ENCODE data around the gene CENPP.

CENPP gene

DNA sequence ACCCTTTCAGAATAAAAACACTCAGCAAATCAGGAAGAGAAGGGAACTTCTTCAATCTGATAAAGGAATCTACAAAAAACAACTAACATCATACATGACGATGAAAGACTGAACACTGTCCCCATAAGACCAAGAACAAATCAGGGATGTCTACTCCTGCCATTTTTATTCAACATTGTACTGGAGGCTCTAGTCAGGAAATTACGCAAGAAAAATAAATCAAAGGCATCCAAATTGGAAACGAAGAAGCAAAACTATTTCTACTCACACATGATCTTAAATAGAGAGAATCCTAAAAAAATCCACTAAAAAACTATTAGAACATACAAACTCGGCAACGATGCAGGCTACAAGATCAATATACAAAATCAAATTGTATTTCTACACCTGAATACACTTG, 301.9 kb downstream of the CENPP start:
- H3K4me1 Mint-ChIP-seq = peaks cover 12% of the 10 kb centered on the region
- H3K4me3 Mint-ChIP-seq = no peak overlapping the region
- peaks cover 3% of the 10 kb centered on the region for H3K9me3 Mint-ChIP-seq
- no peak for ATAC-seq
- H3K27ac Mint-ChIP-seq = no peak overlapping the region
- H3K36me3 Mint-ChIP-seq = peaks cover 69% of the 10 kb centered on the region
- no peaks in the 10 kb centered on the region for H3K27me3 Mint-ChIP-seq

DNA sequence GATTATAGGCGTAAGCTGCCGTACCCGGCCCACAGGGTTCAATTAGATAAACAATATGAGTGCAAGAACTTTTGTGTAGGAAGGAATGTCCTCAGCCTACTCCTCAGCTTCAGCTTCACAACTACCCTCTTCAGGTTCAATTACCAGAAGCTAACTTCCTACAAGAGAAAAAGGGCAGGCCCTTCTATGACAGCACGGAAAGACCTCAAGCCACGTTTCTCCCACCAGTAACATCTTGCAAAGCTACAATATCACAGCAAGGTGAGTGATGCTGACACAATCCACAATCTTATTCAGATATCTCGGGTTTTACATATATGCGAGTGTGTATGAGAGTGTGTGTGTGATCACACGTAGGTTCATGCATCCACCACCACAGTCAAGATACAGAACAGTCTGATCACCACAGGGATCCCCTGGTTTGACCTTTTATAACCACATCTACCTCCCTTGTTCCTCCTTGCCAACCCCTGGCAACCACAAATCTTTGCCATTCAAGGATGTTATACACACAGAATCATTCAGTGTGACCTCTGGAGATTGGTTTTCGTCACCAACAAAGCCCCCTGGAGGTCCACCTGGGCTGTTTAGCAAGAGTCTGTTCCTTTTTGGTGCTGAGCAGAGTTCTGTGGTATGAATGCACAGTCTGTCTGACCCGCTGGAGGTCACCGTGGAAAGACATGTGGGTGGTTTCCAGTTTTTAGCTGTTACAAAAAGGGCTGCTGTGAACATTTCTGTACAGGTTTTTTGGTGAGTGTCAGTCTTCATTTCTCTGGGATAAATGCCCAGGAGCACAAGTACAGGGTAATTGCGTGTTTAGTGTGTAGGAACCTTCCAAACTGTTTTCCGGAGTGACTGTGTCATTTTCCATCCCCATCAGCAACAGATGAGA, 305.9 kb downstream of the CENPP start:
- H3K9me3 Mint-ChIP-seq = peaks cover 3% of the 10 kb centered on the region
- ATAC-seq = peak; percentile 96
- peak overlapping the region; percentile 4 for H3K4me3 Mint-ChIP-seq
- peaks cover 76% of the 10 kb centered on the region for H3K36me3 Mint-ChIP-seq
- H3K27me3 Mint-ChIP-seq = no peaks in the 10 kb centered on the region
- peak overlapping the region; percentile 23 for H3K27ac Mint-ChIP-seq
- peaks cover 20% of the 10 kb centered on the region for H3K4me1 Mint-ChIP-seq

DNA sequence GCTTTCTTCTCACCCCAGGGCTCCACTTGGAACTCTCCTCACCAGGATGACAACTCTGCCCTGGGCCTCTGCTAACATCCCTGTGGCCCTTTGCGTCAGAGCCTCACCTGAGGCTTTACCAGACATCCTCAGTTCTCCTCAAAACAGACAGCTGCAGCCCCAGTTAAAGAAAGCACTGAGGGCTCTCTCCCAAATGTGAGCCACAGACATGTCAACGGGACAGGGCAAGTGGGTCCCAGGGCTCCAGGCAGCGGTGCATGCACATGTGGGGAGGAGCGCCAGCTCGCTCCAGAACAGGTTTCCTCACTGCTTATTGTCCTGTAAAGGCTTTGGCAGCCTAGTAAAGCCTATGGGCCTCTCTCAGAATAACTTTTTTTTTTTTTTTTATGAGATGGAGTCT, 306.9 kb downstream of the CENPP start:
- H3K9me3 Mint-ChIP-seq = peaks cover 3% of the 10 kb centered on the region
- ATAC-seq = no peak
- no peak overlapping the region for H3K4me3 Mint-ChIP-seq
- H3K36me3 Mint-ChIP-seq = peaks cover 73% of the 10 kb centered on the region
- peak overlapping the region; percentile 23 for H3K27ac Mint-ChIP-seq
- H3K4me1 Mint-ChIP-seq = peaks cover 20% of the 10 kb centered on the region
- no peaks in the 10 kb centered on the region for H3K27me3 Mint-ChIP-seq

DNA sequence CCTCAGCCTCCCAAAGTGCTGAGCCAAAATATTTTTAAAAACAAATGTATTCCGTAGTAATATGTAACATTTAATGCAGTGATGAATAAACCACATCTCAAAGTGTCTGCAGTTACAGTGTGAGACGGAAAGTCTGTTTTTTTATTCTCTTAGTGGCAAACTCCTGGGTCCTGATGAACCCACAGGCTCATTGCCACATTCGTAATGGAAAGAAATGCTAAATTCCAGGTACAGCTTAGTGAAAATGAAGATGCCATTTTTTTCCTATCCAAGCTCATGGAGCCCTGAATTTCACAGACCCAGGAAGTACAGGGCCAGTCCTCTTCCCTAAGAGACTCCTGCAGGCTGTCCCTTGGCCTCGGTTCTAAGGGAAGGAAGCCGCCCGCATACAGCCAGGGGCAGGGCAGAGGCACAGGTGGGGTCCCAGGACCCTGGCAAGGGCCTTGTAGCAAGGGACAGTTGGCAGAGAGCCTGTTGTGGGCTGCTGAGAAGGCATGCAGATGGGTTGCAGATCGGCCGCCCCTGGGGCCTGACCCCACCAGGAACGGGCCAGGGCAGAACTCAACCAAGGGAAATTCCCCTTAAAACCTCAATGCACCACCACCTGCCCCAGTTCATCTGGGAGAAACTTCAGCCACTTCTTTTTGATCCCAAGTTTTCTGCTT, 308.0 kb downstream of the CENPP start:
- Mint-ChIP-seq H3K36me3 (peaks cover 72% of the 10 kb centered on the region), H3K9me3 (peaks cover 3% of the 10 kb centered on the region), H3K27ac (no peak overlapping the region), H3K27me3 (no peaks in the 10 kb centered on the region), H3K4me3 (no peak overlapping the region), H3K4me1 (peaks cover 20% of the 10 kb centered on the region)
- no peak for ATAC-seq

DNA sequence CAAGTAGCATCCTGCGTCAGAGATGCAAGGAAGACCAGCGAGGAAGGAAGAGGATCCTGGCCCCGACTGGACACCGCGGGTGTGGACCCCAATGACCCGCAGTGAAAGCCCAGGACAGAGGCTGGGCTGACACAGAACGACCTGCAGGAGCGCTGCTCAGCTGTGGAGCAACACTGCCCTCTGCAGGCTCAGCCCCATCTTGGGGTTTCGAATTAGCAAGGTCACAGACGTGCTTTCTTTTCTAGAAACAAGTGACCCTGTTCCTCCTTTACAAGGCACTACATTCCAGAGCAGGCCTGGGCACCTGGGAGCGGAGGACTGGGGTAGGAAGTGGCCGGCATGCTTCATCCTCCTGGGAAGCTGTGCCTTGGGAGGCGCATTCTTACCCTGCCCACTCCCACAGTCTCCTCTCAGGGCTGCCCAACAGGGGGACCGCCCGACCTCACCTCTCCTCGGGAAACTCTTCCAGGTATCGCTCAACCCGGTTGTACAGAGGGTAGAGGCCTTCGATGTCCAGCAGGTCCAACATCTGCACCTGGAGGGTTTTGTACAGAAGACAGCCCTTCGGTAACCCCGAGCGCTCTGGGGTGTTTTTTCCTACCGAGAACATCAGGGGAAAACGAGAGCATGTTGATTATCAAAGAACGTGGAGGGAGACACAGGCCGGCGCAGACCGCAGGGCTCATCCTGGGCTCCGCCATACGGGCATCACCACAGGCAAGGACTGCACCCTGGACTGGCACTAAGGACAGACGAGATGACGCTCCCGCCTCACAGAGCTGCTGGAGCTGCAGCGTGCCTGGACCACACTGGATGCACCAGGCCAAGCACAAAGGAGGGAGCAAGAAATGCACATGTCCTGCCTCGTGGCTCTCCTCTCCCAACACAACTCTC, 309.2 kb downstream of the CENPP start:
- ATAC-seq = peak; percentile 55
- peaks cover 3% of the 10 kb centered on the region for H3K9me3 Mint-ChIP-seq
- H3K4me1 Mint-ChIP-seq = peaks cover 20% of the 10 kb centered on the region
- H3K27ac Mint-ChIP-seq = no peak overlapping the region
- peaks cover 66% of the 10 kb centered on the region for H3K36me3 Mint-ChIP-seq
- H3K4me3 Mint-ChIP-seq = no peak overlapping the region
- H3K27me3 Mint-ChIP-seq = no peaks in the 10 kb centered on the region

DNA sequence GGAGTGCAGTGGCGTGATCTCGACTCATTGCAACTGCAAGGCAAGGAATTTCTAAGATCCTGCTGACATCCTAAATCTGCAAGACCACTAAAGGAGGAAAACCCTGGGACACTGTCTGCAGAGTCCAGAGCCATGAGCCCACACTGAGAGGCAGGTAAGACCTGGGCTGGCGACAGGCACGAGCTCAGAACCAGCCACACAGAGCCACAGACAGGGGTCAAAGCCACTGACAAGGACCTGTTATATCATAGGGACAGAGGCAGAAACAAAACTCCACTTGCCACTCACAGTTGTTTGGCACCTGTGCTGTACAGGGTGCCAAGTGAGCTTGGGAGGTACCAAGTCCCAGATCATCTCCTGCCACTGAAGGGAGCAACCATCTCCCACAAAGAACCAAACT, 310.0 kb downstream of the CENPP start:
- Mint-ChIP-seq H3K4me3 (no peak overlapping the region), H3K4me1 (peaks cover 20% of the 10 kb centered on the region), H3K27ac (no peak overlapping the region), H3K36me3 (peaks cover 64% of the 10 kb centered on the region), H3K27me3 (no peaks in the 10 kb centered on the region), H3K9me3 (no peaks in the 10 kb centered on the region)
- ATAC-seq = no peak

DNA sequence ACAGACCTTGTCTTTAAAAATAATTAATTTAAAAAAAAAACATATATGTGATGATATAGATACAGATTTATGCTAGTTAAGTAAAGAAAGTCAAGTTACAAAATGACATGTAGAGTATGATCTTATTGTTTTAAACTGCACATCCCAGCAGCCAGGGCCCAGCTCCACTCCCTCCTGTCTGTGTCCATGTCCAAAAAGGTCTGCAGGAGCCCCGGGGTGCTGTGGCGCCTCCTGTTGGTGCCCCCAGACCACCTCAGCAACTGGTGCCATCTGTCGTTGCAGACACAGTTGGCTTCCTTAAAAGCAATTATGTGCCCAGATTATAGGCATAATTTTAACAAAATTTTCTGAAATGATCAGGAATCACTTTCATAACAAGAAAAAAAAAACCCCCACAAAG, 310.9 kb downstream of the CENPP start:
- Mint-ChIP-seq H3K9me3 (no peaks in the 10 kb centered on the region), H3K27me3 (no peaks in the 10 kb centered on the region), H3K4me1 (peaks cover 18% of the 10 kb centered on the region), H3K4me3 (no peak overlapping the region), H3K27ac (no peak overlapping the region), H3K36me3 (peaks cover 70% of the 10 kb centered on the region)
- no peak for ATAC-seq

DNA sequence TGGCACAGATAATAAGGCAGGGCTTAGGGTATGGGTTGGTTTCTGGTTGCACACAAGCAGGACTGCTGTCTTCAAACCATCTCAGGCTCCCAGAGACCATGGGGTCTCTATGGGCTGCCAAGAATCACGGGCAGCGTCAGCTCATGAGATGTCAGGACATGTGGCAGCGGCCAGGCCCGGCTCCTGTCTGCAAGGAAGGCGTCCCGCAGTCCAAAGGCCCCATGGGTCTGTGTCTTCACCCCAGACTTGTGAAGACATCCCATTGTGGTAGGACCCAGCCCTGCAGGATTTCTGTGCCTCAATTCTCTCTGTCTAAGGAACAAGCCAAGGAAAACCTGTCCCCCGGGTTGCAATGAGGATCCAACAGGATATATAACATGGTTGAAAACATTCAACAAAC, 311.6 kb downstream of the CENPP start:
- no peak for ATAC-seq
- H3K4me1 Mint-ChIP-seq = peaks cover 11% of the 10 kb centered on the region
- H3K27me3 Mint-ChIP-seq = no peaks in the 10 kb centered on the region
- H3K36me3 Mint-ChIP-seq = peaks cover 71% of the 10 kb centered on the region
- no peak overlapping the region for H3K4me3 Mint-ChIP-seq
- H3K9me3 Mint-ChIP-seq = no peaks in the 10 kb centered on the region
- no peak overlapping the region for H3K27ac Mint-ChIP-seq

DNA sequence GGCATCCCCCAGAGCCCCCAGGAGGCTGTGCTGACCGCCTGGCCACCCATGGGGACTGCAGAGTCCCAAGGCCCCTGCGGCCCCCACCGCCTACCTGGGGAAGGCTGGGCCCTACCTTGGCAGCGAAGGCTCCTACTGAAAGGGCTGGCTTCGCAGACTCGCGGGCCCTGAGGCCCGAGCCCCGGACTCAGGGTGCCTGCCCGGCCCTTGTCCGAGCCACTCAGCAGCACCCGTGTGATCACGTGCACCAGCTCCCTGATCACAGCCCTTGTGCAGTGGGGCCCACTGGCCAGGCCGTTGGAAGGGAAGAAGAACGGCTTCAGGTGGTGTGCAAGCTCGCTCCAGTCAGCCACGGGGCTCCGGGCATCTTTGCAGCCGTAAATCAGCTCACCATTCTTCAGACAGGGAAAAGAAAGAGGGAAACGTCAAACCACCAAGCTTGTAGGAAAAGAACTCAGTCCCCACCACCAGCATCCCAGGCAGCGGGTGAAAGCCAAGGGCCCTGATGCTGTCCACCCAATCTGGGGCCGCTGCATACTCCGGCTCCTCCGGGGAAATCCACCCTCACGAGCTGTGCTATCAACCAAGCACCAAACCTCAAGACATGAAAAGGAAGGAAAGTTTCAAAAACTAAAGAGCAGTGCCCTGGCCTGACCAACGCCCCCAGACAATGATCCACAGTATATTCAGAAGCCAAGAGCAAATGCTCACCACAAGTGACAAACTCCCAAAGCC, 312.3 kb downstream of the CENPP start:
- H3K4me1 Mint-ChIP-seq = peaks cover 6% of the 10 kb centered on the region
- no peak overlapping the region for H3K4me3 Mint-ChIP-seq
- ATAC-seq = no peak
- H3K36me3 Mint-ChIP-seq = peaks cover 73% of the 10 kb centered on the region
- H3K9me3 Mint-ChIP-seq = no peaks in the 10 kb centered on the region
- no peak overlapping the region for H3K27ac Mint-ChIP-seq
- no peaks in the 10 kb centered on the region for H3K27me3 Mint-ChIP-seq

DNA sequence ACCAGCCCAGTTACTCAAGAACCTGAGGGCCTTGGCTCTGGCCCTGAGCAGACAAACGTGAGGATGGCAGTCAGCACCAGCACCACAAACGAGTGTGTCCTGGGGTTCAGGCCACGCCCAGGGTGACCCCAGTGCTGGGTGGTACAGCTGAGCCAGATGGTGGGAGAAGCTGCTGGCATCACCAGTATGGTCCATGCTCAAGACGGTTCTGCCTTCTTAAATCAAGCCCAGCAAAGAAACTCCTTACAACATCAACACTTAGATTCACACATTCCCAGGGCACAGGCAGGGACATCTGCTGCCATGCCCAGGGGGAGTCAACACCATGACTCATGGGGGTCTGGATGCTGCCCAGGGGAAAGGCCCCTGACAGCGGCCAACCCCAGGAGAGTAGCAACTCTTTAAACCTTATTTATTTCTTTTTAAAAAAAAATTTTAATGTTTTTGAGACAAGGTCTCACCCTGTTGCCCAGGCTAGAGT, 312.9 kb downstream of the CENPP start:
- Mint-ChIP-seq H3K27ac (no peak overlapping the region), H3K36me3 (peaks cover 74% of the 10 kb centered on the region)

DNA sequence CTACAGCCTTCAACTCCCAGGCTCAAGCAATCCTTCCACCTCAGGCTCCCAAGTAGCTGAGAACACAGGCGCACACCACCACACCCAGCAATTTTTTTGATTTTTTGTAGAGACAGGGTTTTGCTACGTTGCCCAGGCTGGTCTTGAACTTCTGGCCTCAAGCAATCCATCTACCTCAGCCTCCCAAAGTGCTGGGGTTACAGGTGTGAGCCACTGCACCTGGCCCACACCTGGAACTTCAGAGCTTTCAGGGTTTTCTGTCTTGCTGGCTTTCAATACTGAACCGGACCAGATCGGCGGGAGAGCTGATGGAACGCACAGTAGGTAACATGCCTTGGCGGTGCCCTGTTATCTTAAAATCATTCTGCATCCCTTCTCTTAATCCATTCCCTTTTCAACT, 313.4 kb downstream of the CENPP start:
- Mint-ChIP-seq H3K4me1 (peaks cover 6% of the 10 kb centered on the region), H3K27me3 (no peaks in the 10 kb centered on the region), H3K4me3 (no peak overlapping the region), H3K27ac (no peak overlapping the region), H3K9me3 (no peaks in the 10 kb centered on the region), H3K36me3 (peaks cover 75% of the 10 kb centered on the region)
- ATAC-seq = no peak

More for the DNA sequence above, 312.9 kb downstream of the CENPP start:
- Mint-ChIP-seq H3K4me1 (peaks cover 6% of the 10 kb centered on the region), H3K27me3 (no peaks in the 10 kb centered on the region), H3K4me3 (no peak overlapping the region), H3K9me3 (no peaks in the 10 kb centered on the region)
- no peak for ATAC-seq

DNA sequence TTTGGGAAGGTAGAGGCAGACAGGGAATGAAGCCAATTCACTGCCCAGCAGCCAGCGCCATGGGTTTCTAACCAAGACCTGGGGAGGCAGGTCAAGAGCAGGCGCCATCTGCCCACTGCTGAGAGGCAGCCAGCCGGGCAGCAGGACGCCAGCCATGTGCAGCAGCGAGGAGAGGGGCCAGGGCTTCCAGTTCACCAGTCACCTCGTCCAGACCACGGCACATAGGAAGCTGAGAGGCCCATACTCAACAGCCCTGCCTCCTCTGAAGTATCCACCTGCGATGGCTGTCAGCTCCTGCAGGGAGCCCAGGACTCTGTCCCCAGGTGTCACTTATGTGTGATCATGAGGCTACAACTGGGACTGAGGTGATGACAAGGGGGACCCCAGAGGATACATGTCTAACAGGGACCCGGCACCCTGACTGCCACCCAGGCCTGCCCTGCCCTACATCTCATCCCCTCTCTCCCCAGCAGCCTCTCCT, 314.1 kb downstream of the CENPP start:
- no peaks in the 10 kb centered on the region for H3K9me3 Mint-ChIP-seq
- H3K36me3 Mint-ChIP-seq = peaks cover 76% of the 10 kb centered on the region
- no peak overlapping the region for H3K27ac Mint-ChIP-seq

DNA sequence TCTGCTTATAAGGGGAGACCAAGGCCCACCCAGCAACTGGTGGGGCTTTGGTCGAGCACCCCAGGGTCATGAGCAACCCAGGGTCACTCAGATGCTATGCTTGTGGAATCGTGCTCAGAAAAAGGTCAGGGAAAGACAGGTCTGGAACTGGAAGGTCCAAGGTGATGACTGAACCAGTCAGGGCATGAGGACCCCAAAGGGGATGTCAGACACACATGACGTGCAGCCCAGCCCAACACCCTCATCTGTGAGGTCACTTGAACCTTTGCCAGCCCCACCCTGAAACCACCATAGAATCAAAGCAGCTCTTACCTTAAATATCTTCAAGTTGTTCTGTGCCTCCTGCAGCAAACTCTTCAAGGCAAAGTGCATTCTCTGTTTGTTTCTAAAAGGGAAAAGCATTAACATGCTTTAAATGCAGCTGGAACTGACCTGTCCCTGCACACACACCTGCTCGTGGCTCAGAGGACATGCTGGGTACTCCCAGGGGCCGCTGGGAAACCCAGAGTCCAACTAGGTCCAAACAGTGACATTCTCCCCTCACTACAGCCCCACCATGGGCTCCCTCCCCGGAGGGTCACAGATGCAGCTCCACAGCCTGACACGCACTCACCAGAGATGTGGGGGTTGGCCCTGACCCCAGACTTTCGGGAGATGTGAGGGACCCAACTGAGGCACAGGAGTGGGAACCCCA, 314.8 kb downstream of the CENPP start:
- no peak for ATAC-seq
- Mint-ChIP-seq H3K27me3 (no peaks in the 10 kb centered on the region), H3K36me3 (peaks cover 77% of the 10 kb centered on the region), H3K4me3 (no peak overlapping the region), H3K27ac (no peak overlapping the region), H3K9me3 (peaks cover under 1% of the 10 kb centered on the region), H3K4me1 (no peaks in the 10 kb centered on the region)

More for the DNA sequence above, 314.1 kb downstream of the CENPP start:
- ATAC-seq = no peak
- no peak overlapping the region for H3K4me3 Mint-ChIP-seq
- H3K27me3 Mint-ChIP-seq = no peaks in the 10 kb centered on the region
- H3K4me1 Mint-ChIP-seq = no peaks in the 10 kb centered on the region

All from stimulated activated memory B cell treated with anti-CD40 and anti-IgM and Interleukin-4, amounts not matched to agents 10 μg/mL and 1 μg/mL and 100 μg/mL, for 72 hours (primary cell).